Peyer's patch (tissue), 4 donors: ENCODE measurements around the gene PRIM1.

Experiments
- POLR2A ChIP-seq, 2 donors: fragments of 450-650 bp; IDR thresholded peaks; one replicate each; pipeline ENCODE4 v1.5.1; 2017; ENCODE audit warnings: antibody characterized with exemption in 2 of 2, mild to moderate bottlenecking in 2 of 2, moderate library complexity in 2 of 2
- TF ChIP-seq, protein P1 (sequence below), 6 experiments: fragments of 450-650 bp in 4 of 6; fragments of 200-600 bp in 2 of 6; sonication (generic) in 1 of 6; IDR thresholded peaks; one replicate each; pipeline ENCODE4 v1.5.1; 2017 to 2019; ENCODE audit warnings: antibody characterized with exemption in 6 of 6, mild to moderate bottlenecking in 3 of 6, moderate library complexity in 1 of 6

- TF ChIP-seq, protein P1, sequence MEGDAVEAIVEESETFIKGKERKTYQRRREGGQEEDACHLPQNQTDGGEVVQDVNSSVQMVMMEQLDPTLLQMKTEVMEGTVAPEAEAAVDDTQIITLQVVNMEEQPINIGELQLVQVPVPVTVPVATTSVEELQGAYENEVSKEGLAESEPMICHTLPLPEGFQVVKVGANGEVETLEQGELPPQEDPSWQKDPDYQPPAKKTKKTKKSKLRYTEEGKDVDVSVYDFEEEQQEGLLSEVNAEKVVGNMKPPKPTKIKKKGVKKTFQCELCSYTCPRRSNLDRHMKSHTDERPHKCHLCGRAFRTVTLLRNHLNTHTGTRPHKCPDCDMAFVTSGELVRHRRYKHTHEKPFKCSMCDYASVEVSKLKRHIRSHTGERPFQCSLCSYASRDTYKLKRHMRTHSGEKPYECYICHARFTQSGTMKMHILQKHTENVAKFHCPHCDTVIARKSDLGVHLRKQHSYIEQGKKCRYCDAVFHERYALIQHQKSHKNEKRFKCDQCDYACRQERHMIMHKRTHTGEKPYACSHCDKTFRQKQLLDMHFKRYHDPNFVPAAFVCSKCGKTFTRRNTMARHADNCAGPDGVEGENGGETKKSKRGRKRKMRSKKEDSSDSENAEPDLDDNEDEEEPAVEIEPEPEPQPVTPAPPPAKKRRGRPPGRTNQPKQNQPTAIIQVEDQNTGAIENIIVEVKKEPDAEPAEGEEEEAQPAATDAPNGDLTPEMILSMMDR (IDR thresholded peaks at IDR 0.05) = no peak
- no peak for TF ChIP-seq POLR2A (IDR thresholded peaks at IDR 0.05)
Measured at GRCh38 chr12:56763753-56764657, 11.9 kb upstream of the PRIM1 start.
